HEK293 (cell line): ENCODE measurements around the gene NIN.
A peak's percentile ranks its signal among the peaks of the same experiment; 100 is the strongest.

Source experiments
- CTCF ChIA-PET: fragments of 350-600 bp; formaldehyde crosslinking; extraction: SDS; loops from one replicate; lab custom pipeline; 2021; ENCODE audit warnings: antibody characterized with exemption; lab: Yijun Ruan, JAX
- POLR2A ChIA-PET: fragments of 300-600 bp; formaldehyde crosslinking; extraction: SDS; loops from one replicate; lab custom pipeline; 2020; ENCODE audit warnings: antibody characterized with exemption, inconsistent platforms; lab: Yijun Ruan, JAX
- H3K27ac ChIP-seq: fragments of 200-500 bp; sonication (Bioruptor generic); 2 replicates; pipeline ENCODE4 v1.5.1; 2014; ENCODE audit warnings: low read depth, low read length, control low read depth, inconsistent platforms; ENCODE audit errors: extremely low read depth
- H3K36me3 ChIP-seq, 2 experiments: fragments of 200-500 bp in 1 of 2; sonication (Bioruptor generic) in 1 of 2; 1 replicate in 1 of 2; 2 replicates in 1 of 2; pipeline ENCODE4 v1.5.1; 2014 to 2017; ENCODE audit warnings: inconsistent platforms in 2 of 2, low read length in 2 of 2; ENCODE audit not compliant: control insufficient read depth in 2 of 2, insufficient read depth in 1 of 2
- H3K4me1 ChIP-seq: fragments of 200-500 bp; sonication (Bioruptor generic); 2 replicates; pipeline ENCODE4 v1.5.1; 2014; ENCODE audit warnings: mild to moderate bottlenecking, low read length, inconsistent platforms; ENCODE audit not compliant: control insufficient read depth, insufficient read depth
- H3K4me3 ChIP-seq: 2 replicates; pipeline ENCODE4 v1.5.1; 2011; ENCODE audit warnings: low read depth, mild to moderate bottlenecking, control low read depth, low read length, moderate library complexity
- H3K9me3 ChIP-seq: fragments of 200-500 bp; sonication (Bioruptor generic); 2 replicates; pipeline ENCODE4 v1.5.1; 2014; ENCODE audit warnings: low read depth, low read length, inconsistent platforms; ENCODE audit not compliant: control insufficient read depth, insufficient read depth
- BCL11B ChIP-seq: fragments of 450-650 bp; formaldehyde crosslinking; IDR thresholded peaks from 2 replicates; pipeline ENCODE4 v1.5.1; 2016; ENCODE audit warnings: low read depth, missing biosample characterization, missing genetic modification characterization
- FEZF1 ChIP-seq: fragments of 450-650 bp; formaldehyde crosslinking; IDR thresholded peaks from 2 replicates; pipeline ENCODE4 v1.5.1; 2016; ENCODE audit warnings: missing biosample characterization, missing genetic modification characterization
- MEIS1 ChIP-seq: sonication (generic); formaldehyde crosslinking; IDR thresholded peaks from 2 replicates; pipeline ENCODE4 v1.8.1; 2022; ENCODE audit warnings: missing genetic modification reagents, mild to moderate bottlenecking, borderline replicate concordance
- PBX3 ChIP-seq: sonication (generic); formaldehyde crosslinking; IDR thresholded peaks from 2 replicates; pipeline ENCODE4 v1.8.1; 2022; ENCODE audit warnings: mild to moderate bottlenecking, moderate library complexity, missing genetic modification reagents
- PRDM10 ChIP-seq: fragments of 450-650 bp; formaldehyde crosslinking; IDR thresholded peaks from 2 replicates; pipeline ENCODE4 v1.5.1; 2016; ENCODE audit warnings: missing biosample characterization, missing genetic modification characterization
- SCRT1 ChIP-seq: fragments of 450-650 bp; formaldehyde crosslinking; IDR thresholded peaks from 2 replicates; pipeline ENCODE4 v1.5.1; 2016; ENCODE audit warnings: missing biosample characterization, missing genetic modification characterization, borderline replicate concordance
- ZBTB8A ChIP-seq: fragments of 450-650 bp; formaldehyde crosslinking; IDR thresholded peaks from 2 replicates; pipeline ENCODE4 v1.5.1; 2016; ENCODE audit warnings: missing biosample characterization, missing genetic modification characterization
- ZFHX2 ChIP-seq: fragments of 450-650 bp; formaldehyde crosslinking; conservative IDR thresholded peaks from 2 replicates; pipeline ENCODE4 v1.5.1; 2016; ENCODE audit warnings: missing biosample characterization, missing genetic modification characterization
- ZIC2 ChIP-seq: fragments of 450-650 bp; formaldehyde crosslinking; IDR thresholded peaks from 2 replicates; pipeline ENCODE4 v1.5.1; 2016; ENCODE audit warnings: missing biosample characterization, missing genetic modification characterization
- ZNF19 ChIP-seq: fragments of 450-650 bp; formaldehyde crosslinking; IDR thresholded peaks from 2 replicates; pipeline ENCODE4; 2016; ENCODE audit warnings: missing biosample characterization, missing genetic modification characterization, low read depth
- ZNF391 ChIP-seq: fragments of 450-650 bp; formaldehyde crosslinking; IDR thresholded peaks from 2 replicates; pipeline ENCODE4 v1.5.1; 2016; ENCODE audit warnings: low read depth, missing biosample characterization, missing genetic modification characterization, borderline replicate concordance
- ZNF513 ChIP-seq: fragments of 450-650 bp; IDR thresholded peaks from 2 replicates; pipeline ENCODE4 v1.5.1; 2018; ENCODE audit warnings: missing biosample characterization, missing genetic modification characterization
- ZNF518A ChIP-seq: fragments of 450-650 bp; formaldehyde crosslinking; conservative IDR thresholded peaks from 2 replicates; pipeline ENCODE4 v1.5.1; 2016; ENCODE audit warnings: low read depth, missing biosample characterization, missing genetic modification characterization
- ZNF621 ChIP-seq: fragments of 450-650 bp; formaldehyde crosslinking; IDR thresholded peaks from 2 replicates; pipeline ENCODE4 v1.5.1; 2017; ENCODE audit warnings: missing biosample characterization, missing genetic modification characterization
- ZNF664 ChIP-seq: fragments of 450-650 bp; formaldehyde crosslinking; IDR thresholded peaks from 2 replicates; pipeline ENCODE4 v1.5.1; 2016; ENCODE audit warnings: missing biosample characterization, missing genetic modification characterization
- ZNF843 ChIP-seq: fragments of 450-650 bp; formaldehyde crosslinking; IDR thresholded peaks from 2 replicates; pipeline ENCODE4 v1.5.1; 2016; ENCODE audit warnings: missing biosample characterization, missing genetic modification characterization
- ZSCAN16 ChIP-seq: fragments of 450-650 bp; formaldehyde crosslinking; IDR thresholded peaks from 2 replicates; pipeline ENCODE4 v1.5.1; 2016; ENCODE audit warnings: missing biosample characterization, missing genetic modification characterization
- TF ChIP-seq, protein P1 (sequence below): fragments of 450-650 bp; formaldehyde crosslinking; IDR thresholded peaks from 2 replicates; pipeline ENCODE4 v1.5.1; 2016; ENCODE audit warnings: missing biosample characterization, missing genetic modification characterization

The NIN gene

GRCh38 chr14:50679674-50680073, 151.3 kb downstream of the NIN start (continued):
- TF ChIP-seq ZNF513 (tag by site-specific recombination): no peak
- no peak for TF ChIP-seq ZBTB8A (tag by site-specific recombination)
- TF ChIP-seq ZIC2 (tag by site-specific recombination): no peak
- peak; percentile 57 for TF ChIP-seq FEZF1 (tag by site-specific recombination)
- peak; percentile 62; the same call in 1 of the 2 replicates for TF ChIP-seq ZNF843 (tag by site-specific recombination)

DNA sequence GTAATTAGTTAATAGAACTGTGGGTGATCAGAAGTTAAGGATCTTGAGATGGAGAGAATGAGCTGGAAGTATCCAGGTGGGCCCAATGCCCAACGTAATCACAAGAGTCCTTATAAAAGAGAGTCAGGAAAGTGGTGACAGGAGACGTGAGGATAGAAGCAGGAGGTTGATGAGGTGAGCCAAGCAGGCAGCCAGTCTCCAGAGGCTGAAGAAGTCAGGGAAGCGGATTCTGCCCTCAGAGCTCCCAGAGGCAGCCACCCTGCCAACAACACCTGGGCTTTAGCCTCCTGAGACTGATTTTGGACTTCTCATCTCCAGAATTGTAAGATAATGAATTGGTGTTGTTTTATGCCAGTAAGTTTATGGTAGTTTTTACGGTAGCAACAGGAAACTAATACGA, 152.8 kb downstream of the NIN start:
- CTCF ChIA-PET: interaction anchor here (0.7 kb wide), 1 partner anchor 15 kb away, joined by 3 read pairs; no protein-coding TSS in a partner anchor
- Histone ChIP-seq H3K4me1 (peaks cover 7% of the 10 kb centered on the region), H3K9me3 (no peaks in the 10 kb centered on the region), H3K36me3 (no peaks in the 10 kb centered on the region)
- POLR2A ChIA-PET: interaction anchor here (2.0 kb wide), 1 partner anchor 10 kb away, joined by 11 read pairs; the partner anchor contains the start of gene SAV1
- no peak for TF ChIP-seq ZFHX2 (tag by site-specific recombination)
- TF ChIP-seq ZNF391 (tag by site-specific recombination): no peak
- no peak for TF ChIP-seq SCRT1 (tag by site-specific recombination)
- TF ChIP-seq PBX3 (CRISPR knock-in tag): no peak
- TF ChIP-seq, all 188 proteins: peak for 0
- Histone ChIP-seq H3K4me3 (no peak overlapping the region), H3K27ac (no peak overlapping the region)

DNA sequence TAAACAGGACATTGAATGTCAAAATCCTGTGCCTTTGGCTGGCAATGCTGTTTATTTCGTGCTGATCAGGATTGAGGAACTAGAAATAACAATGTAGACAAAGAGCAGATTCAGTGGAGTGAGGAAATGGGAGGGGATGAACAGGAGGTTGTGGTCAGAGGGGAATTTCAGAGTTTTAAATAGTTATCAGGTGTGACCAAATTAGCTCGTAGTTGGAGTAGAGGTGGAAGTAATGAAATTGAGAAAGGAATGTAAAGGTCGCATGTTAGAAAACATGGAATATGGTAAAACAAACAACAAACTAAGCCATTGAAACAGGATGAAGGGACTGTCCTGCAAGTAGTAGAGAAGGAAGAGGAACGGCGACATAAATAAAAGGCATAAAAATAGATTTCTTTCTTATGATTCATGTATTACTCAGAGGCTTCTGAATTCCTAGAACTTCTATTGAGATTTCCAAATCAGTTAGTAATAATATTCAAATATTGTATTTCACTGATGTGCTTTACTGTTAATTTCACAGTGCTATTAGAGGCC, 153.4 kb downstream of the NIN start:
- H3K27ac ChIP-seq: no peak overlapping the region
- ChIA-PET POLR2A (interaction anchor here (2.0 kb wide), 1 partner anchor 9 kb away, joined by 11 read pairs; the partner anchor contains the start of gene SAV1), CTCF (interaction anchor here (0.7 to 1.1 kb wide), 3 partner anchors 15 to 99 kb away, joined by 3 read pairs; no protein-coding TSS in a partner anchor)
- peaks cover 7% of the 10 kb centered on the region for H3K4me1 ChIP-seq
- H3K36me3 ChIP-seq: no peaks in the 10 kb centered on the region
- no peaks in the 10 kb centered on the region for H3K9me3 ChIP-seq
- H3K4me3 ChIP-seq: no peak overlapping the region
- TF ChIP-seq PRDM10 (no peak), ZNF19 (tag by site-specific recombination) (no peak), ZNF518A (tag by site-specific recombination) (no peak), BCL11B (tag by site-specific recombination) (no peak), ZNF621 (tag by site-specific recombination) (no peak), ZSCAN16 (tag by site-specific recombination) (no peak), ZNF664 (tag by site-specific recombination) (no peak), MEIS1 (CRISPR knock-in tag) (no peak)
- TF ChIP-seq, protein P1, sequence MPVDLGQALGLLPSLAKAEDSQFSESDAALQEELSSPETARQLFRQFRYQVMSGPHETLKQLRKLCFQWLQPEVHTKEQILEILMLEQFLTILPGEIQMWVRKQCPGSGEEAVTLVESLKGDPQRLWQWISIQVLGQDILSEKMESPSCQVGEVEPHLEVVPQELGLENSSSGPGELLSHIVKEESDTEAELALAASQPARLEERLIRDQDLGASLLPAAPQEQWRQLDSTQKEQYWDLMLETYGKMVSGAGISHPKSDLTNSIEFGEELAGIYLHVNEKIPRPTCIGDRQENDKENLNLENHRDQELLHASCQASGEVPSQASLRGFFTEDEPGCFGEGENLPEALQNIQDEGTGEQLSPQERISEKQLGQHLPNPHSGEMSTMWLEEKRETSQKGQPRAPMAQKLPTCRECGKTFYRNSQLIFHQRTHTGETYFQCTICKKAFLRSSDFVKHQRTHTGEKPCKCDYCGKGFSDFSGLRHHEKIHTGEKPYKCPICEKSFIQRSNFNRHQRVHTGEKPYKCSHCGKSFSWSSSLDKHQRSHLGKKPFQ: no peak
- TF ChIP-seq, all 188 proteins: peak for 0
